Trophoblast cell (in vitro differentiated cells and primary cell): Measurements from ENCODE around the gene GLRX. TPM values are rescaled to one million over a fixed set of nuclear protein-coding genes. Genes with fewer than 3 reads are reported as not detected.
A peak's percentile ranks its signal among the peaks of the same experiment; 100 is the strongest.
"Not testable (repeated sequence)": the region's sequence is repeated elsewhere in the genome, so short reads cannot be mapped to it uniquely, and the experiment has no call there.

ENCODE experiments used
- DNase-seq, 2 donors: peaks; one replicate each; pipeline ENCODE4 v3.0.0-alpha.2; 2016
- H2AFZ ChIP-seq: 2 replicates; pipeline ENCODE4 v1.6.1; 2013; ENCODE audit warnings: low read length, moderate library complexity, mild to moderate bottlenecking; ENCODE audit not compliant: insufficient read depth, poor library complexity
- H2AK5ac ChIP-seq: 2 replicates; pipeline ENCODE4 v1.6.1; 2013; ENCODE audit warnings: mild to moderate bottlenecking, low read length
- H2BK120ac ChIP-seq: 2 replicates; pipeline ENCODE4 v1.6.1; 2013; ENCODE audit warnings: low read length, mild to moderate bottlenecking, moderate library complexity; ENCODE audit not compliant: insufficient read depth, poor library complexity
- H2BK12ac ChIP-seq: 2 replicates; pipeline ENCODE4 v1.6.1; 2013; ENCODE audit warnings: mild to moderate bottlenecking, low read length, moderate library complexity
- H2BK5ac ChIP-seq: 2 replicates; pipeline ENCODE4 v1.6.1; 2013; ENCODE audit warnings: low read length, low read depth, moderate library complexity, mild to moderate bottlenecking; ENCODE audit not compliant: poor library complexity
- H3K14ac ChIP-seq: 2 replicates; pipeline ENCODE4 v1.6.1; 2013; ENCODE audit warnings: mild to moderate bottlenecking, low read length
- H3K18ac ChIP-seq: 2 replicates; pipeline ENCODE4 v1.6.1; 2013; ENCODE audit warnings: mild to moderate bottlenecking, low read length
- H3K23ac ChIP-seq: 2 replicates; pipeline ENCODE4 v1.6.1; 2013; ENCODE audit warnings: low read length
- H3K27ac ChIP-seq: 2 replicates; pipeline ENCODE4 v1.5.1; 2013; ENCODE audit warnings: low read depth, mild to moderate bottlenecking, inconsistent platforms, low read length, moderate library complexity
- H3K27me3 ChIP-seq: 2 replicates; pipeline ENCODE4 v1.6.1; 2013; ENCODE audit warnings: inconsistent platforms, mild to moderate bottlenecking, low read length, moderate library complexity; ENCODE audit not compliant: insufficient read depth
- H3K36me3 ChIP-seq, 2 experiments: 1 replicate in 1 of 2; 2 replicates in 1 of 2; pipeline ENCODE4 v1.6.1; 2013; ENCODE audit warnings: low read length in 2 of 2, mild to moderate bottlenecking in 2 of 2, moderate library complexity in 1 of 2; ENCODE audit not compliant: insufficient read depth in 2 of 2, control insufficient read depth in 1 of 2
- H3K4ac ChIP-seq: 2 replicates; pipeline ENCODE4 v1.6.1; 2013; ENCODE audit warnings: low read depth, mild to moderate bottlenecking, low read length, moderate library complexity
- H3K4me1 ChIP-seq, 2 experiments: 1 replicate in 1 of 2; 2 replicates in 1 of 2; pipeline ENCODE4 v1.6.1; 2013; ENCODE audit warnings: low read length in 2 of 2, mild to moderate bottlenecking in 2 of 2, moderate library complexity in 1 of 2; ENCODE audit not compliant: insufficient read depth in 2 of 2, control insufficient read depth in 1 of 2
- H3K4me2 ChIP-seq: 2 replicates; pipeline ENCODE4 v1.6.1; 2013; ENCODE audit warnings: inconsistent platforms, mild to moderate bottlenecking, low read length, moderate library complexity
- H3K4me3 ChIP-seq: 2 replicates; pipeline ENCODE4 v1.5.1; 2013; ENCODE audit warnings: mild to moderate bottlenecking, low read depth, low read length, inconsistent platforms
- H3K79me1 ChIP-seq: one replicate; pipeline ENCODE4 v1.6.1; 2013; ENCODE audit warnings: low read length
- H3K79me2 ChIP-seq: 2 replicates; pipeline ENCODE4 v1.6.1; 2013; ENCODE audit warnings: low read length, mild to moderate bottlenecking; ENCODE audit not compliant: control insufficient read depth, insufficient read depth, poor library complexity
- H3K9ac ChIP-seq: 2 replicates; pipeline ENCODE4 v1.6.1; 2013; ENCODE audit warnings: mild to moderate bottlenecking, low read length
- H3K9me3 ChIP-seq: 2 replicates; pipeline ENCODE4 v1.6.1; 2013; ENCODE audit warnings: low read depth, mild to moderate bottlenecking, control low read depth, inconsistent platforms, low read length; ENCODE audit not compliant: insufficient read depth
- H4K12ac ChIP-seq: 2 replicates; pipeline ENCODE4 v1.6.1; 2013; ENCODE audit warnings: low read depth, mild to moderate bottlenecking, low read length, moderate library complexity
- H4K8ac ChIP-seq: 2 replicates; pipeline ENCODE4 v1.6.1; 2013; ENCODE audit warnings: low read depth, mild to moderate bottlenecking, low read length, moderate library complexity
- H4K91ac ChIP-seq: one replicate; pipeline ENCODE4 v1.6.1; 2013; ENCODE audit warnings: low read depth, mild to moderate bottlenecking, low read length, moderate library complexity
- WGBS: extraction: QIAGEN DNeasy Blood & Tissue Kit; methylation state at CpG from one replicate; pipeline ENCODE4 v1.1.7; 2013; ENCODE audit warnings: missing lambda C conversion rate; ENCODE audit not compliant: insufficient read length, insufficient coverage; ENCODE audit errors: extremely low coverage; 5-methylcytosine and 5-hydroxymethylcytosine counted together
- polyA plus RNA-seq: library from polyadenylated mRNA; stranded (reverse); fragments of 200-250 nt; gene quantifications from 2 replicates; pipeline ENCODE4 v1.2.3, GENCODE V29; 2013

The GLRX gene, protein sequence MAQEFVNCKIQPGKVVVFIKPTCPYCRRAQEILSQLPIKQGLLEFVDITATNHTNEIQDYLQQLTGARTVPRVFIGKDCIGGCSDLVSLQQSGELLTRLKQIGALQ
- polyA plus RNA-seq: 63.7 and 67.6 TPM in 2 replicates

- Histone ChIP-seq H4K8ac (no peak within 1 kb of the TSS), H3K79me1 (peaks cover 2% of the 10 kb centered on the region), H3K4me2 (peak within 1 kb of the TSS; percentile 81), H2BK120ac (peak within 1 kb of the TSS; percentile 37), H3K36me3 (no peaks in the 10 kb centered on the region), H3K27ac (peak within 1 kb of the TSS; percentile 46), H2AFZ (peak within 1 kb of the TSS; percentile 39), H3K9me3 (no peaks in the 10 kb centered on the region), H3K4ac (peak within 1 kb of the TSS; percentile 39), H2BK12ac (peak within 1 kb of the TSS; percentile 28), H3K9ac (peak within 1 kb of the TSS; percentile 70), H2BK5ac (no peak within 1 kb of the TSS), H3K4me3 (peak within 1 kb of the TSS; percentile 80), H3K23ac (peak within 1 kb of the TSS; percentile 18), H3K4me1 (peaks cover 18 to 27% of the 10 kb centered on the region in 2 experiments), H3K27me3 (no peaks in the 10 kb centered on the region), H4K12ac (no peak within 1 kb of the TSS), H3K14ac (peak within 1 kb of the TSS; percentile 26), H2AK5ac (no peak within 1 kb of the TSS), H4K91ac (no peak within 1 kb of the TSS), H3K18ac (no peak within 1 kb of the TSS), H3K79me2 (peaks cover 2% of the 10 kb centered on the region)
- DNase-seq: peak; percentile 54 to 81
- WGBS: no CpG with 5 or more reads among the region's 8 CpGs
Measured at GRCh38 chr5:95822542-95823181, at the start of gene GLRX. Gene GLRX (minus strand): TSS chr5:95822726. CDS start chr5:95822662, 64 bp downstream.

- Histone ChIP-seq H4K12ac (no peak overlapping the region), H4K91ac (no peak overlapping the region), H3K4me3 (no peak overlapping the region), H3K4me2 (no peak overlapping the region), H2BK5ac (no peak overlapping the region), H2BK120ac (no peak overlapping the region), H3K79me1 (peaks cover 2% of the 10 kb centered on the region), H3K4me1 (peaks cover 0 to 3% of the 10 kb centered on the region in 2 experiments), H2AK5ac (no peak overlapping the region), H3K9me3 (peaks cover 2% of the 10 kb centered on the region), H3K27ac (no peak overlapping the region), H4K8ac (no peak overlapping the region), H2AFZ (no peak overlapping the region), H3K18ac (no peak overlapping the region), H3K79me2 (no peaks in the 10 kb centered on the region), H3K27me3 (no peaks in the 10 kb centered on the region), H3K9ac (no peak overlapping the region), H3K36me3 (no peaks in the 10 kb centered on the region), H2BK12ac (no peak overlapping the region), H3K14ac (no peak overlapping the region), H3K4ac (no peak overlapping the region), H3K23ac (no peak overlapping the region)
- DNase-seq: no peak
- no CpG with 5 or more reads among the region's 9 CpGs for WGBS
Measured at GRCh38 chr5:95871146-95871806, 48.8 kb upstream of the GLRX start.

DNA sequence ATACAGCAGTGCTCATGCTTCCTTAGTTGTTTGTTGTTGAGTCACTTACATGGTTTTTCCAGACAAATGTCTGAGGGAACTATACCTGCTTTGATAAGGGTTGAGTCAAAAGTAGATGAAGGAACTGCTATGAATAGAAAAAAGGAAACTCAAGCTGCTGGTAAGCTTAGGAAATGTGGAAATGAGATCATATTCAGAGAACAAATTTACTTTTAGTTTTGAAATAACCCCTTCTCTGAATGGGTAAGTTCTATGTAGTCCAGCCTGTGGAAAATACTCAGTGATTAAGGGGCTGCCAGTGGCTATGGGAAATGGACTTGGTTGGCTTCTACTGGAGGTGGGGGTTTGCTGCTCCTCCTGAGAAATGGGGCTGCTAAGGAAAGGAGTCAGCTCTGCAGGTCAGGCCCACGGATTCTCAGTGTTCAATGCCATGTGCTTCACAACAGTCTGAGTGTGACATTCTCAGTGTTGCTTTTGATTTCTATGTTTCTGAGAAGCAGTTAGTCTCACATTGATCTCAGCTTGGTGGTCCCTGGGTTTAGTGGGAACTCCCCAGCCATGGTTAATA is 47.7 kb upstream of the GLRX start:
- Histone ChIP-seq H3K9ac (no peak overlapping the region), H3K27me3 (no peaks in the 10 kb centered on the region), H4K8ac (no peak overlapping the region), H3K27ac (no peak overlapping the region), H3K4me2 (no peak overlapping the region), H3K4me3 (no peak overlapping the region), H2BK12ac (no peak overlapping the region), H4K91ac (no peak overlapping the region), H2AK5ac (no peak overlapping the region), H4K12ac (no peak overlapping the region), H3K14ac (no peak overlapping the region), H3K18ac (no peak overlapping the region), H2BK5ac (no peak overlapping the region), H3K36me3 (no peaks in the 10 kb centered on the region), H3K9me3 (peaks cover 2% of the 10 kb centered on the region), H2AFZ (no peak overlapping the region), H3K23ac (no peak overlapping the region), H3K4ac (no peak overlapping the region), H3K79me1 (peaks cover 2% of the 10 kb centered on the region), H2BK120ac (no peak overlapping the region), H3K79me2 (no peaks in the 10 kb centered on the region), H3K4me1 (peaks cover 0 to 3% of the 10 kb centered on the region in 2 experiments)
- no CpG with 5 or more reads among the region's 1 CpG for WGBS
- DNase-seq: peak in 1 of 2 donors; percentile 45

GRCh38 chr5:95869173-95869855 is 46.8 kb upstream of the GLRX start:
- H3K9ac ChIP-seq, H3K4me3 ChIP-seq, H2BK12ac ChIP-seq, H4K8ac ChIP-seq, H3K27me3 ChIP-seq, H4K12ac ChIP-seq, H3K36me3 ChIP-seq, DNase-seq, H3K27ac ChIP-seq, H3K18ac ChIP-seq, H3K4me1 ChIP-seq, H2BK5ac ChIP-seq, H3K9me3 ChIP-seq, H3K4ac ChIP-seq, H2BK120ac ChIP-seq, H3K14ac ChIP-seq, H4K91ac ChIP-seq, H3K79me1 ChIP-seq, H3K23ac ChIP-seq, H3K79me2 ChIP-seq, H2AK5ac ChIP-seq, H3K4me2 ChIP-seq, H2AFZ ChIP-seq: not testable (repeated sequence)
- no CpG with 5 or more reads among the region's 3 CpGs for WGBS
